ENCODE measurements around the gene UTS2B.
"Not testable (repeated sequence)": the region's sequence is repeated elsewhere in the genome, so short reads cannot be mapped to it uniquely, and the experiment has no call there.

The UTS2B gene

DNA sequence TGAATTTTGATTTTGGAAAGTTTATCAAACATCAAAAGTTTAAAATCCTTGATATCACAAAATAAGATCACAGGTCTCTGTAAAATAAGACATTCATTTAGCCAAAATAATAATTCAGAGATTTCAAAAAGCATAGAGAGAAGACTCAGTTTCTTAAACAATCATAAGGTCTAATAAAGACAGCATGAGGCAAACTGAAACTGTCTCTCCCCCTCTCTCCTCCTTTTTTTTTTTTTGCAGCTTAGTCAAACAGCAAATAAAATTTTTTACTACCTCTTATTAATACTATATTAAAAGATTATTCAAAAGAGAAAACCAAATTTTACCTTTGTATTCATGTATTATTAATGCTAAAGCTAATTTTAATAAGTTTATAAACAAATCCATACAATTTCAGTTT is 73.9 kb downstream of the UTS2B start:
- TF ChIP-seq, protein P1, sequence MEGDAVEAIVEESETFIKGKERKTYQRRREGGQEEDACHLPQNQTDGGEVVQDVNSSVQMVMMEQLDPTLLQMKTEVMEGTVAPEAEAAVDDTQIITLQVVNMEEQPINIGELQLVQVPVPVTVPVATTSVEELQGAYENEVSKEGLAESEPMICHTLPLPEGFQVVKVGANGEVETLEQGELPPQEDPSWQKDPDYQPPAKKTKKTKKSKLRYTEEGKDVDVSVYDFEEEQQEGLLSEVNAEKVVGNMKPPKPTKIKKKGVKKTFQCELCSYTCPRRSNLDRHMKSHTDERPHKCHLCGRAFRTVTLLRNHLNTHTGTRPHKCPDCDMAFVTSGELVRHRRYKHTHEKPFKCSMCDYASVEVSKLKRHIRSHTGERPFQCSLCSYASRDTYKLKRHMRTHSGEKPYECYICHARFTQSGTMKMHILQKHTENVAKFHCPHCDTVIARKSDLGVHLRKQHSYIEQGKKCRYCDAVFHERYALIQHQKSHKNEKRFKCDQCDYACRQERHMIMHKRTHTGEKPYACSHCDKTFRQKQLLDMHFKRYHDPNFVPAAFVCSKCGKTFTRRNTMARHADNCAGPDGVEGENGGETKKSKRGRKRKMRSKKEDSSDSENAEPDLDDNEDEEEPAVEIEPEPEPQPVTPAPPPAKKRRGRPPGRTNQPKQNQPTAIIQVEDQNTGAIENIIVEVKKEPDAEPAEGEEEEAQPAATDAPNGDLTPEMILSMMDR (conservative IDR thresholded peaks at IDR 0.05; ENCODE audit: low read length) = no peak
- DNase-seq (ENCODE audit: low read depth) = no peak
- H3K4me3 ChIP-seq (ENCODE audit: low read length) = no peak overlapping the region

DNA sequence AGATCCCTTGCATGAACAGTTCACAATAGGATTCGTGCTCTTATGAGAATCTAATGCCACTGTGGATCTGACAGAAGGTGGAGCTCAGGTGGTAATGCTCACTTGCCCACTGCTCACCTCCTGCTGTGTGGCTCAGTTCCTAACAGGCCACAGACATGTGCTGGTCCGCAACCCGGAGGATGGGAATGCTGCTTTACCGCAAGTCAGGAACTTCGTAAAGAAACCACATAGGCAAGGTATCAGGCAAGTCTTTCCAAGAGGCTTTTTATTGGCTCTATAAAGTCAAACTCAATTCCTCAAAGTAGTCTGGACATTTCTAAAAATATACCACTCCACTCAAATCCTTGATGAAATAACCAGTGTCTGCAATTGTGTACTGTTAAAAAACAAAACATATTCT is 75.2 kb downstream of the UTS2B start:
- H3K4me3 ChIP-seq (ENCODE audit: low read length) = no peak overlapping the region
- DNase-seq (ENCODE audit: low read depth) = no peak
- TF ChIP-seq, protein P1 (conservative IDR thresholded peaks at IDR 0.05; ENCODE audit: low read length) = no peak

DNA sequence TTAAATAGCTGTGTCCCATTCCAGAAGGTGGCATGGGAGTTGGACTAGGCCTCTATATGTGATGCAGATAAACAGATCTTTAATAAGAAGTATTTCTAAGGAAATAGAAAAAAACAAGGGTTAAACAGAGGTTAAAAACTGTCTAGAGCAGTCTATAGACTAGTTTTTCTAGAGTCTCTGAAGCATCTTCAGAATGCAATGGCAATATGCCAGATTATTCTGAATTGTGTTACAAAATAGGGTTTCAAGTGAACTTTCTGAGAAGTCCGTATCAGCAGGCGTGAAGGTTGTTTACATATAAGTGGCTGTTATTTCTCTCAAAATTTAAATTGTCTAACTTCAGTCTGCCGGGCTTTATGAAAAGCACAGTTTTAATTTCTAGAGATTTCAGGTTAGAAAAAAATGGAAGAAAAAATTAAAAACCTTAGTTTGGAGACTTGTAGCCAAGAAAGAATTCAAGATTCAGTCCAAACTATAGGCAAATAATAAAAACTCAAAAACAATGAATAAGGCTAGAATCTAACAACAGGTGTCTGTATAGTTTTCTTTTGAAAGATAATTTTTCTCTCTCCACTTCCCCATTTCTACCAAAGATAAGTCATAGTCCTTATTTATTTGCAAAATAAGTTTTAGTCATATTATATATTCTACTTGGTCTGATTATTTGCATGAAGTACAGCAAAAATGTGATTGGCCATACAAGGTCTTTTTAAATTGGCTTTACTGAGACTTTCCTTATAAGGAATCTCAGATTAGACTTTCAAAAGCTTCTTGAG is 76.0 kb downstream of the UTS2B start:
- TF ChIP-seq, protein P1 (conservative IDR thresholded peaks at IDR 0.05; ENCODE audit: low read length) = no peak

DNA sequence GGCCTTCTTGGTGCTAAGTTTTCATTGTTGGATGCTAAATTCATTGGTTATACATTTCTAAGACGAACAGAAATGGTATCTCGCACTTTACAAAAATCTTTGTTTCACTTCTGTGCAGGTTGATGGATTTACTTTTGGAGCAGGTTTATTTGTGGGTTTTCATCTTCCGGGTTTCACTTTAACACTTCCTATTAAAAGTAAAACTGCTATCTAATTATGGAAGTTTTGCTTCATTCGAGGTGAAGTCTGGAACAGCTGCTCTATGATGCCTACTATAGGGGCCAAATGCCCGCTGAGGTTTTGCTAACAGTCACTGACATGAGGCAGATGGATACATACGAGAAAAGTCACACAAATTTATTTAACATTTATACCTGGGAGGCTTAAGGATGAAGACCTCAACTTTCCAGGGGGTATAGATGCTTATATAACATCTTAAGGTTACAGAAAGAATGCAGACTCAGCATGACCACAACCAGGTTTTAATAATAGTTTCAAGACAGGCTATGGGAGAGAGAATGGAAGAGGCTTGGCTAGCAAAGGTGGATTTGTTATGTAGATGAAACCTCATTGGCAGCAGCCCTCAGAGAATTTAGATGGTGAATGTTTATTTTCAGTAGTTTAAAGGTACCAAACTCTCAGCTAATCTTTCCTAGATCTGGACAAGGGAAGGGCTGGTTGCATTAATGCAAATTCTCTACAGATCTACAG is 77.1 kb downstream of the UTS2B start:
- TF ChIP-seq, protein P1 (conservative IDR thresholded peaks at IDR 0.05; ENCODE audit: low read length) = no peak
- H3K4me3 ChIP-seq (ENCODE audit: low read length) = no peak overlapping the region
- DNase-seq (ENCODE audit: low read depth) = no peak

More for the DNA sequence above, 76.0 kb downstream of the UTS2B start:
- no peak overlapping the region for H3K4me3 ChIP-seq (ENCODE audit: low read length)
- DNase-seq (ENCODE audit: low read depth) = peak; percentile 17

DNA sequence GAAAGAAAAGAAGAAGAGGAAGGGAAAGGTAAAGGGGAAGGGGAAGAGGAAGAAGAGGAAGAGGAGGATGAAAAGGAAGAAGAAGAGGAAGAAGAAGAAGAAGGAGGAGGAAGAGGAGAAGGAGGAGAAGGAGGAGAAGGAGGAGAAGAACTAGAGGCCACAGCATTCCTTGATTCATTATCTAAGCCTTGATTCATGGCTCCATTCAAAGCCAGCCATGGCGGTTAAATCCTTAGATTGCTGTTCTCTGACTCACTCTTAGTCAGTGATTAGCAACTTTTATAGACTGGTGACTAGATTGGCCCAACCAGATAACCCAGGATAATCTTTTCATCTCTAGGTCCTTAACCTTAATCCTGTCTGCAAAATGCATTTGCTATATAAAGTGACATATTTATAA is 83.7 kb downstream of the UTS2B start:
- TF ChIP-seq, protein P1 (conservative IDR thresholded peaks at IDR 0.05; ENCODE audit: low read length) = no peak
- H3K4me3 ChIP-seq (ENCODE audit: low read length) = no peak overlapping the region
- DNase-seq (ENCODE audit: low read depth) = peak; percentile 61

DNA sequence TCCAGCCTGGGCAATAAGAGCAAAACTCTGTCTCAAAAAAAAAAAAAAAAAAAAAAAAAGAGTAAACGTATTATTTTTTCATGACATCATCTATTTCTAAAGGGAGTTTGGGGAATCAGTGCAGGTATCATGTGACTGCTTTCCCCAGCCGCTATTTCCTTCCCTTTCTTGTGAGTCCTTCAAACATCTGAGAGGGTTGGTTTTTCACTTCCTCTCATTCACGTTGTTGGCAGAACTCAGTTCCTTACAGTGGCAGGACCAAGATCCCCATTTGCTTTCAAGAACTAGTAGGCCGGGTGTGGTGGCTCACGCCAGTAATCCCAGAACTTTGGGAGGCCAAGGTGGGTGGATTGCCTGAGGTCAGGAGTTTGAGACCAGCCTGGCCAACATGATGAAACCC is 84.3 kb downstream of the UTS2B start:
- not testable (repeated sequence) for H3K4me3 ChIP-seq (ENCODE audit: low read length); DNase-seq (ENCODE audit: low read depth)

DNA sequence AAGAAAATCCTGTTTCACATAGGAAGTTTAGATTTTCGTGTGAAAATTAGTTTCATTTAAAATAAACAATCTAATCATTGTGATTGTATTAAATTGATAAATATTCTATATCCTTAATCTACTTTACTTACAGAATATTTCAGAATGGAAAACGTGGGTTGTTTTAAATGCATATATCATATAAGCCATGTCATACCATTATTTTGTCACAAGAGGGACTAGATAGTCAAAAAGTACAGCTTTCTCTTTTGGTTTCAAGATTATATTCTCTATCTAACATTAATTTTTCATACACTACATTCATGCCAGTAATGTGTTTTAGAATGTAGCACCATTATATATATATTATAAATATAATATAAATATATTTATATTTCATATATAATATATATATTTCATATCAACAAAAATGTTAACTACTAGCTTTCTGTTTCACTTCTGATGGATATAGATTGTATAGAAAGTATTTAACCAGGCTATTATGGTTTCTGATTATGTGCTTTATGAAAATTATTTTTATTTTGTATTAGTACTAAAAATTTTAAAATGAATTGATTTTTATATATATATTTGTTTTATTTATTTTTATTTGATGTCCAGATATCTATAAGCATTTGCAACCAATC is 86.0 kb downstream of the UTS2B start:
- DNase-seq (ENCODE audit: low read depth) = peak; percentile 22
- TF ChIP-seq, protein P1 (conservative IDR thresholded peaks at IDR 0.05; ENCODE audit: low read length) = peak; percentile 67
- H3K4me3 ChIP-seq (ENCODE audit: low read length) = no peak overlapping the region

Measured in AG10803 (cell line).